GM12872 (cell line): ENCODE measurements around the gene NRP1.

Source experiments
- CTCF ChIP-seq: IDR thresholded peaks from 3 replicates; pipeline ENCODE4 v1.5.1; 2011; ENCODE audit warnings: low read depth, mild to moderate bottlenecking, low read length, moderate library complexity; ENCODE audit not compliant: insufficient read depth

NRP1 gene

GRCh38 chr10:33174674-33175434 lies 159.6 kb downstream of the NRP1 start:
- TF ChIP-seq CTCF = no peak

- TF ChIP-seq CTCF = no peak
These were observed 168.6 kb downstream of the NRP1 start for GRCh38 chr10:33165911-33166310.

GRCh38 chr10:33164060-33164709 lies 170.3 kb downstream of the NRP1 start:
- no peak for TF ChIP-seq CTCF

- TF ChIP-seq CTCF = no peak
These were observed 172.3 kb downstream of the NRP1 start for GRCh38 chr10:33162248-33162575.

GRCh38 chr10:33161550-33162247 lies 172.8 kb downstream of the NRP1 start:
- TF ChIP-seq CTCF = no peak

GRCh38 chr10:33160151-33160550 lies 174.3 kb downstream of the NRP1 start:
- TF ChIP-seq CTCF = no peak

- no peak for TF ChIP-seq CTCF
These were observed 177.4 kb downstream of the NRP1 start for GRCh38 chr10:33157103-33157502.
